T-helper 17 cell (primary cell): ENCODE results near the gene ADCY2. TPM values are rescaled to one million over a fixed set of nuclear protein-coding genes. Genes with fewer than 3 reads are reported as not detected.
A peak's percentile ranks its signal among the peaks of the same experiment; 100 is the strongest.

Experiments used
- ATAC-seq: fragments of 150-1000 bp; cut with Tn5 transposase; 2 replicates; pipeline ENCODE4 v1.10.0; 2021; ENCODE audit warnings: mild to moderate bottlenecking, moderate library complexity
- DNase-seq, 3 donors: peaks; one replicate each; pipeline versions ENCODE4 v3.0.0 to v3.0.0-alpha.2; 2020 to 2021
- H3K9me3 ChIP-seq: one replicate; pipeline ENCODE4 v1.7.0; 2013; ENCODE audit warnings: low read length, mild to moderate bottlenecking; ENCODE audit not compliant: control insufficient read depth, poor library complexity, severe bottlenecking
- H3K27ac Mint-ChIP-seq: one replicate; pipeline ENCODE4 v1.8.0; 2022; ENCODE audit warnings: mild to moderate bottlenecking, moderate library complexity, mixed read lengths
- H3K27me3 Mint-ChIP-seq: one replicate; pipeline ENCODE4 v1.8.0; 2022; ENCODE audit warnings: mixed read lengths
- H3K36me3 Mint-ChIP-seq: one replicate; pipeline ENCODE4 v1.8.0; 2022; ENCODE audit warnings: low read depth, mixed read lengths
- H3K4me1 Mint-ChIP-seq: one replicate; pipeline ENCODE4 v1.8.0; 2022; ENCODE audit warnings: mild to moderate bottlenecking, mixed read lengths
- H3K4me3 Mint-ChIP-seq: one replicate; pipeline ENCODE4 v1.8.0; 2022; ENCODE audit warnings: mild to moderate bottlenecking, moderate library complexity, mixed read lengths
- total RNA-seq, 4 donors: library from RNA in 2 of 4; stranded (reverse) in 2 of 4; gene quantifications; one replicate each; pipeline ENCODE4 v1.2.3 and lab custom pipeline; 2022 to 2026

The ADCY2 gene
- total RNA-seq, 2 donors from 2014 or later: not detected

DNA sequence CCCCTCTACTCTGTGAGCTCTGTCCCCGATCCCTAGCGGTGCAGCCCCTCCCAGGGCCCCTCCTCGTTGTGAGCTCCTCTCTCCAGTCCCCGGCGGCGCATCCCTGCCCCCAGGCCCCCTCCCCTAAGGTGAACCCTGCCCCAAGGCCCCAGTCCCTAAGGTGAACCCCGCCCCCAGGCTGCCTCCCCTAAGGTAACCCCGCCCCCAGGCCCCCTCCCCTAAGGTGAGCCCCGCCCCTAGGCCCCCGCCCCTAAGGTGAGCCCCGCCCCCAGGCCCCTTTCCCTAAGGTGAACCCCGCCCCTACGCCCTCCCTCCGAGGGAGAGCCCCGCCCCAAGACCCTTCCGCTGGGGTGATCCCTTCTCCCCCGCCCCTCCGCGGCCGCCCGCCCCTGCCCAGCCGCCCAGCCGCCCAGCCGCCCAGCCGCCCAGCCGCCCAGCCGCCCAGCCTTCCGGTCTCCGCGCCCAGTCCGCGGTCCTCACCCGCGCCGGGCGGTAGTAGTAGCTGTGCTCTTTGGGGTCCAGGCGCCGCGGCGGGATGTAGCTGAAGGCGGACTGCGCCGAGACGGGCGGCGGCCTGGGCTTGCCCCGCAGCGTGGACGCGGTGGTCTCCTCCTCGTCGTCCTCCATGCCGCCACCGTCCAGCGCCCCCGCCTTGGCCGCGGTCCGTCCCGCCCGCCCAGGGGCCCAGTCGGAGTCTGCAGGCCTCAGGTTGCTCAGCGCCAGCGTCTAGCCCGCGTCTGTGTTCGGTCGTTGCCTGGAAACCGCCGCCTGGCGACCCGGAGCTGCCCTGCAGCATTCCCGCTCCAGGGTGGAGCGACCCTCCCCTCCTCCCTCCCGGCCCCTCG is 454.7 kb downstream of the ADCY2 start, which contains the start of gene CFAP90:
Gene CFAP90, minus strand, starts transcription at position 739 of the 845 bp plus-strand sequence. Its CDS starts 112 bp downstream, at position 627.
- Mint-ChIP-seq H3K4me1 (peaks cover 18% of the 10 kb centered on the region), H3K27ac (peak within 1 kb of the TSS; percentile 30), H3K27me3 (peaks cover 18% of the 10 kb centered on the region), H3K36me3 (no peaks in the 10 kb centered on the region), H3K4me3 (peak within 1 kb of the TSS; percentile 87)
- peak in 2 of 3 donors; percentile 39 to 43 for DNase-seq
- ATAC-seq: peak; percentile 53
- peaks cover 3% of the 10 kb centered on the region for H3K9me3 ChIP-seq

DNA sequence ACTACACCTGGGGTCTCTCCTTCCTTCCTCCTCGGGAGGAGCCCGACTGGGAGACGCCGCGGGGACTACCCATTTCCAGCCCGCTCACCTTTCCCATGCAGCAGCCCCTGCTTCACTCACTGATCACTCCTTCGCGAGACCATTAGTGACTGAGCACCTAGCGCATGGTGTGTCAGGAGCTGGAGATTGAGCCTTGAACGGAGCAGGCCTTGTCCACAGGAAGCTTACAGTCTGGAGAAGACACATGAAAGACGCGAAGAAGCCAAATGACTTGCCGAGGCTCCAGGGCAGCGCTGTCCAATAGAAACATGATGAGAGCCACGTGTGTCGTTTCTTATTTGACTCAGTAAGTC is 455.3 kb downstream of the ADCY2 start:
- Mint-ChIP-seq H3K4me1 (peaks cover 18% of the 10 kb centered on the region), H3K36me3 (no peaks in the 10 kb centered on the region), H3K27ac (no peak overlapping the region), H3K4me3 (peak overlapping the region; percentile 87), H3K27me3 (peaks cover 18% of the 10 kb centered on the region)
- DNase-seq (no peak), ATAC-seq (peak; percentile 12)
- peaks cover 3% of the 10 kb centered on the region for H3K9me3 ChIP-seq

DNA sequence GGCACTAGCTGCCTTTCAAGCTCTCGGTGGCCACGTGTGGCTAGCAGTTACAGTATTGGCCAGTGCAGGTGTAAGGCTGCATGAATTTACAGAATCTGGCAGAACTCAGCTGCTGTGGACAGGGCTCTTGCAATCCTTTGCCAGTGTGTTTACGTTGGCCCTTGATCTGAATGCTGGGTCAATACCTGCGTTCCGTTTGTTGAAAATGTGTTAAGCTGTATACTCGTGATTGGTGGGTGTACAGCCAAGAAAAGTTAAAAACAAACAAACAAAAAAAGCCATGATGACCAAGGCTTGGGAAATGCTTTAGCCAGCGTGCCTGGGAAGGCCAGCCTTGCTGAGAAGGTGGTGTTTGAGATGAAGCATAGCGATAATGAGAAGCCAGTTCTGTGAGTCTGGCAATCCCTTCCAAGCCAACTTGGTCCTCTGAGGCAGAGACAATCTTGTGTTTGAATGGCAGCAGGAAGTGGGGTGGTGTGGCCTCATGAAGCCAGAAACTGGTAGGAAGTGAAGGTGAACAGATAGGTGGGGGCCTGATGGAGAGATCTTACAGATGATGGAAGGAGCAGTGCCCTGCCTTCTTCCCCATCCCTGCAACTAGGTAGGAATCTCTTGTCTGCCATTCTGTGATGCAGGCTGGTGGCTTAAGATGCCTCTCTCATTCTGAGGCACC is 455.8 kb downstream of the ADCY2 start:
- peaks cover 19% of the 10 kb centered on the region for H3K4me1 Mint-ChIP-seq
- H3K4me3 Mint-ChIP-seq: peak overlapping the region; percentile 87
- peaks cover 3% of the 10 kb centered on the region for H3K9me3 ChIP-seq
- no peaks in the 10 kb centered on the region for H3K36me3 Mint-ChIP-seq
- DNase-seq (no peak), ATAC-seq (no peak)
- H3K27me3 Mint-ChIP-seq: peaks cover 16% of the 10 kb centered on the region
- peak overlapping the region; percentile 30 for H3K27ac Mint-ChIP-seq

DNA sequence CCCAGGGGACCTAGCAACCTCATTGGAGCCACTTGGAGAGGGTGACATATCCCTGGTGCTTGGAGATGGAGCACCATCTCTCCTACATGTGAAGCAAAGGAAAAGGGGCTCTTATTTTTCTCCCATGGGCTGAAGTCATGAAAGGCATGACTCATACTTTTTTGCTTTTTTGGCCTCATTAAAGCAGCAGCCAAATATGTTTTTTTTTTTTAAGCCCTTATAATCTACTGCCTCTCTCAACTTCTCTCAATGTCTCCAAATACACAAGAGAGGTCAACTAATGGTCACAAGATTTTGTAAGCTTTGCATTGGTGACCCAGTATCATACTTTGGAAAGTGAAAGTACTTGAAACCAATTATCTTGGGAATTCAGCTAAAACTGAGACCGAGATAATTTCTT is 456.6 kb downstream of the ADCY2 start:
- Mint-ChIP-seq H3K27ac (peak overlapping the region; percentile 30), H3K4me1 (peaks cover 20% of the 10 kb centered on the region), H3K36me3 (no peaks in the 10 kb centered on the region), H3K27me3 (peaks cover 12% of the 10 kb centered on the region), H3K4me3 (peak overlapping the region; percentile 87)
- no peak for DNase-seq
- peaks cover 3% of the 10 kb centered on the region for H3K9me3 ChIP-seq
- no peak for ATAC-seq

DNA sequence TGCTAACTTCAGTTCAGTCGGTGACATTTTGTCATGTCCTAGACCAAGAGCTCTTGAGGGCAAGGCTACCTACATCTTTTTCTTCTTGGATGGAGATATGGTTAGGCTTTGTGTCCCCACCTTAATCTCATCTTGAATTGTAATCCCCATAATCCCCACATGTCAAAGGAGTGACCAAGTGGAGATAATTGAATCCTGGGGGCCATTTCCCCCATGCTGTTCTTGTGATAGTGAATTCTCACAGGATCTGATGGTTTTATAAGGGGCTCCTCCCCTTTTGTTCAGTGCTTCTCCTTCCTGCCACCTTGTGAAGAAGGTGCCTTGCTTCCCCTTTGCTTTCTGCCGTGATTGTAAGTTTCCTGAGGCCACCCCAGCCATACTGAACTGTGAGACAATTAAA is 457.1 kb downstream of the ADCY2 start:
- H3K9me3 ChIP-seq: peaks cover 3% of the 10 kb centered on the region
- Mint-ChIP-seq H3K27me3 (peaks cover 12% of the 10 kb centered on the region), H3K4me3 (no peak overlapping the region), H3K27ac (no peak overlapping the region), H3K36me3 (no peaks in the 10 kb centered on the region), H3K4me1 (peaks cover 25% of the 10 kb centered on the region)
- ATAC-seq: no peak
- no peak for DNase-seq

DNA sequence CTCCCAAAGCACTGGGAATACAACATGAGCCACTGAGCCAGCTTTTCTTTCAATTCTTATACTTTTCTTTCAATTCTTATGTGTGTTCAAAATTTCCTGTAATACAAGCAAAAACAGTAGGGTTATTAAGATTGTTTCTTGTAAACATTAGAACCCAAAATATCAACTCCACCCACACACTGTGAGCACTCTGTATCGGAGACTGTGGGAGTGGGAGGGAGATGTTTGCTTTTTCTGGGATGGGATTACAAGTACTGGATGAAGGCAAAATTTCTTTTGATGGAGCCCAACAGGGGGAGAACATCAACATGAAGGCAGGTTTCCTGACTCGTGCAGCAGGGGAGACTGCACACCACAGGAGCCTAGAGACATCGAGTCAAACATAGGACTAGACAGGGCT is 459.7 kb downstream of the ADCY2 start:
- no peak overlapping the region for H3K4me3 Mint-ChIP-seq
- no peak overlapping the region for H3K27ac Mint-ChIP-seq
- H3K36me3 Mint-ChIP-seq: peaks cover 5% of the 10 kb centered on the region
- ATAC-seq (no peak), DNase-seq (no peak)
- no peaks in the 10 kb centered on the region for H3K27me3 Mint-ChIP-seq
- H3K9me3 ChIP-seq: peaks cover 3% of the 10 kb centered on the region
- H3K4me1 Mint-ChIP-seq: peaks cover 28% of the 10 kb centered on the region

DNA sequence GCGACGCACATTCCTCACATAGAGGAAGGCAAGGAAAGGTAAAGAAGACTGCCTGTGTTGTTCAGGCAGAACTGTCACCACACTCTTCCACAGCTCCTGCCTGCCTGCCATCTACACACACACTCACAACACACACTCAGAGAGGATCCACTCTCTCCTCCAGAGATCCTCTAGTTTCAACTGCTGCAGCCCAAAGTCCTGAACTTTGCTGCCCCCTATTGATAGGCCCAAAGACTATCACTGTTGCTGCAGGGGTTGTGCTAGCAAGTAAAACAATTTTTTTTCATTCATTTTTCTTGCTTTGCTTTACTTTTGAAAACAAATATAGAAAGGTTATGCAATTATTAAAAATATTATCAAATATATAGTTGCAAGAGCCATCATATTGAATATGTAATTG is 460.9 kb downstream of the ADCY2 start:
- Mint-ChIP-seq H3K4me3 (no peak overlapping the region), H3K36me3 (peaks cover 5% of the 10 kb centered on the region), H3K4me1 (peaks cover 22% of the 10 kb centered on the region), H3K27ac (peak overlapping the region; percentile 16), H3K27me3 (no peaks in the 10 kb centered on the region)
- H3K9me3 ChIP-seq: peaks cover 3% of the 10 kb centered on the region
- DNase-seq: no peak
- ATAC-seq: peak; percentile 60

DNA sequence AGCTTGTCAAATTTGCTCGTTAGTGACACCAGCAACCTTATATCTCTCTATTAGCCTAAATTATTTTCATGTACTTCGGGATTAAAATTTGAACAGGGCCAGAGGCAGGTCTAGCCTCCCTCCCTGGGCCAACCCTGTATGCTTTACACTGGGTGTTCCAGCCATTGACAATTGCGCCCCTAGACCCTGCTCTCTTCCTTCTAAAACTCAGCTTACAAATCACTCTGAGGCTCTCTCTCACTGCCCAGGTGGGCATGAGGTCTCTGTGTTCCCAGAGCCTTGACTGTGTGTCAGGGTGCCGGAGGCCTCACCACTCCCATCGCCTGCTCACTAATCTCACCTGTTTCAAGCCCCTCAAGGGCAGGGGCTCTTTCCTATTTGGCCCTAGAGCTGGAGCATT is 461.4 kb downstream of the ADCY2 start:
- Mint-ChIP-seq H3K27me3 (no peaks in the 10 kb centered on the region), H3K4me1 (peaks cover 19% of the 10 kb centered on the region), H3K27ac (peak overlapping the region; percentile 72), H3K36me3 (peaks cover 5% of the 10 kb centered on the region), H3K4me3 (peak overlapping the region; percentile 65)
- ATAC-seq (no peak), DNase-seq (no peak)
- peaks cover 3% of the 10 kb centered on the region for H3K9me3 ChIP-seq

DNA sequence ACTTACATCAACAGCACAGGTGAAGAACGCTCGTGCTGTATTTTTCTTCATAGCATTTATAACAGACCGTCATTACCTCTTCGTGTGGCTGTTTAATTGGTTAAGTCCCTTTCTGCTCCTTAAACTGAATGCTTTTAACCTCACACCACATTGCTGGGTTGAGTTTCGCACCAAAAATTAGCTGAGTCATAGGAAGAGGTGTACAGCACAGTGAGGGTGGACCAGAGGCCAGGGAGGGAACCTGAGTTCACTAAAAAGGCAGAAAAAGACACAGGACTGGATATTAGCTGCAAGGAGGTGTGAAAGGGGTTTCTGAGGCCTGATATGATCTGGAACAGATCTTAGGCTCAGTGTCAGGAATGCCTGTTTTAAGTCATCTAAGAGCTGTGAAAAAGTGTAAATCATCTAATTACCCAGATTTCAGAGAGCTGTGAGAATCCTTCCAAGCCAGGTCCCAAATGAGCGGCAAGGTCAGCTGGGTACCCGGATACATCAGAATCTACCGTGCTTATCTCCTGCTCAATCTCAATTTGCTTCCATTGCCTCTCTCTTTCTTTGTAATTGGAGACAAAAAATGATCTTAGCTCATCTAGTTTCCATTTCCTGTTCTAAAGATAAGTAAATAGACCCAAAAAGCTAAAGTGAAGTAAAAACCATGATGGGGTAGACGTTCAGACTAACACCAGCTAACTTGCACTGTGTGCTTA is 462.1 kb downstream of the ADCY2 start:
- Mint-ChIP-seq H3K36me3 (peaks cover 5% of the 10 kb centered on the region), H3K27ac (peak overlapping the region; percentile 72), H3K4me3 (peak overlapping the region; percentile 65), H3K4me1 (peaks cover 17% of the 10 kb centered on the region), H3K27me3 (no peaks in the 10 kb centered on the region)
- DNase-seq (no peak), ATAC-seq (peak; percentile 48)
- H3K9me3 ChIP-seq: peaks cover under 1% of the 10 kb centered on the region

DNA sequence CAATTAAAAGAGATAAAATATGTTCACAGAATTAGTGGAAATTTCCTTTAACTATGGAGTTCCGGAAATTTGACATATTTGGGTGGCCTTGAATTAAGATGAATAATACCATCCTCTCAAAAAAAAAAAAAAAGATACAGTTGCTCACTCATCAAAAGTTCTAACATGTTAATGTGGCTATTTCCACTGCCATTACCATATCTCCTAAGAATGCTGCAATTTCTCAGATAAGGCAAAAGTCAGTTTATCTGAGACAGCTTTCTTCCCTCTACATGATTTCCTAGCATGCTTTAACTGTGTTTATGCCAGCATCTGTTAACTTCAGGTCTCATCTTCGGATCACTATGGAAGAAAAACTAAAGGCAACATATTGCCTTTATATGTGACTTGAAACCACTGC is 470.3 kb downstream of the ADCY2 start:
- no peaks in the 10 kb centered on the region for H3K27me3 Mint-ChIP-seq
- DNase-seq: no peak
- no peak overlapping the region for H3K4me3 Mint-ChIP-seq
- no peak for ATAC-seq
- peaks cover 5% of the 10 kb centered on the region for H3K36me3 Mint-ChIP-seq
- H3K4me1 Mint-ChIP-seq: peaks cover 31% of the 10 kb centered on the region
- H3K9me3 ChIP-seq: no peaks in the 10 kb centered on the region
- no peak overlapping the region for H3K27ac Mint-ChIP-seq

DNA sequence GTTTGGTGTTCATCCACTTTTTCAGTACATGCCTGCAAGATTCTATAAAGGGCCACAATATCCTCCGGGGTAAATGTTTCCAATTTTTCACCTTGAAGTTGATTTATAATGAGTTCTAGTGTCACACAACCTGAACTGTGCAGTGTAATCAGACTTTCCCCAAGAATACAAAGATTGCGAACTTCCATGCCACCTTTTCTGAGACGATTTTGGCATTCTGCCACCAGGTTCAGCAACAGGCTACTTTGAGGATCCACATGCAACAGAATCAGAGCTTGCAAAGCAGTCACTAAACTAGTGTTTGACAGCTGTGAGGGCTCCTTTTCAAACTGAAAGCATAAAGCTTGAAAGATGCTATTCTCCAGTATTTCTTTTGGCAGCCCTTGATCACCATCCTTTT is 471.3 kb downstream of the ADCY2 start:
- DNase-seq: no peak
- peaks cover 5% of the 10 kb centered on the region for H3K36me3 Mint-ChIP-seq
- no peak overlapping the region for H3K27ac Mint-ChIP-seq
- no peak for ATAC-seq
- no peaks in the 10 kb centered on the region for H3K9me3 ChIP-seq
- peaks cover 39% of the 10 kb centered on the region for H3K4me1 Mint-ChIP-seq
- no peaks in the 10 kb centered on the region for H3K27me3 Mint-ChIP-seq
- H3K4me3 Mint-ChIP-seq: no peak overlapping the region

DNA sequence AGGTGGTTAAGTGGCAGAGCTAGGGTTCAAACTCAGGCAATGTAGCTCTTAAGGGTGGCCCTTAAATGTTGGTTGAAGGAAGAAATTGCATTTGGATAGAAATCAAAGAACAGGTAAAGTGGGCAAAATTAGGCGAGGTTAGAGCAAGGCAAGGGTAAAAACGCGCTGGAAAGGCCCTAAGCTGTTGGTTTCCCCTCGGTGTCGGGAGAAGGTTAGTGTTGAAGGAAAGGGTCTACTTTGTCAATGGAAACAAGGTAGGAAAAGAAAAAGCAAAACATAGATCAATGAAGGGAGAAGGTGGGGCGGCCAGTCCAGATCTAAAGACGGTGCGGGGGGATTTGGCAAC is 472.5 kb downstream of the ADCY2 start:
- no peak for DNase-seq
- Mint-ChIP-seq H3K36me3 (peaks cover 5% of the 10 kb centered on the region), H3K4me1 (peaks cover 49% of the 10 kb centered on the region), H3K27me3 (no peaks in the 10 kb centered on the region), H3K4me3 (peak overlapping the region; percentile 99), H3K27ac (peak overlapping the region; percentile 98)
- H3K9me3 ChIP-seq: no peaks in the 10 kb centered on the region
- no peak for ATAC-seq

DNA sequence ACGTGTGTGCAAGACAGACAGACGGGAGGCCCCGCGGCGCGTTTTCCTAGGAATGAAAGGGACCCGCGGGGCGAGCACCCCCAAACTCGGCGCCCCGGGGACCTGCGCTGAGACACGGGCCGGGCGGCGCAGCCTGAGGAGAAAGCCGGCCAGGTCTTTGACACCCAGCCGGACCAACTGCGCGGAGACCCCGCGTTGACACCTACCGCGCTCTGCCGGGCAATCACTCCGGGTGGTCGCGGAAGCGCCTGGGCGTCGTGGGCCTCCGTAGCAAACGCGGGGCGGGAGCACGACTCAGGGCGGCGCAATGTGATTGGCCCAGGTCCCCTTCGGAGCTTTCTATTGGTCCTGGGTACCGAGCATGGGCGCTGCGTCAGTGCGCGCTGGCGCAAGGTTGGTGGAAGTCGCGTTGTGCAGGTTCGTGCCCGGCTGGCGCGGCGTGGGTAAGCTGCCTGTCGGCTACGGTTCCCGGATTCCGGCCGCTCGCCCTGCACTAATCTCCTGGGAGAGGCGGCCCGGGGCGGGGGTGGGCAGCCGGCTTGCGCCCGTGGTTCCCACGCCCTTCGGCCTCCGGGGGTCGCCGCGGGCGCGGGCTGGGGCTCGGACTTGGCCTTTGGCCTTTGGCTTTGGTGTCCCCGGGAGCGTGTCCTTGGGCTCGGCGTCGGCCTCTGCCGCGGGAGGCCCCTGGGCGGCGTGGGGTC is 473.0 kb downstream of the ADCY2 start, which contains the start of the genes FASTKD3 and MTRR:
Gene FASTKD3, minus strand, starts transcription at position 259 of the 701 bp plus-strand sequence. CDS start 948 bp downstream, outside the sequence.
Gene MTRR, plus strand, starts transcription at position 376 of the 701 bp plus-strand sequence. CDS start 1,647 bp downstream, outside the sequence.
- DNase-seq (peak; percentile 84 to 85 (median 84)), ATAC-seq (peak; percentile 97)
- Mint-ChIP-seq H3K27me3 (no peaks in the 10 kb centered on the region), H3K4me1 (peaks cover 54% of the 10 kb centered on the region), H3K27ac (peak within 1 kb of the TSS; percentile 98), H3K36me3 (peaks cover 5% of the 10 kb centered on the region), H3K4me3 (peak within 1 kb of the TSS; percentile 99)
- H3K9me3 ChIP-seq: no peaks in the 10 kb centered on the region
